OCI-LY3 (cell line): Measurements from ENCODE around the gene ALDH2.

Experiments
- CTCF ChIP-seq: fragments of 200-600, 300-600 bp; sonication (generic); IDR thresholded peaks from 2 replicates; pipeline ENCODE4 v1.5.1; 2014; ENCODE audit warnings: antibody characterized with exemption, low read length, low read depth
- EZH2phosphoT487 ChIP-seq: fragments of 200-600 bp; shearing (Covaris generic); IDR thresholded peaks from 2 replicates; pipeline ENCODE4 v1.6.1; 2018; ENCODE audit warnings: antibody characterized with exemption, mixed run types, low read depth

- no peak for TF ChIP-seq CTCF
- TF ChIP-seq EZH2phosphoT487: no peak
Measured at GRCh38 chr12:111850526-111850925, 83.8 kb downstream of the ALDH2 start.
